SH-SY5Y (cell line): ENCODE data around the gene SYCP3.

Experiments used
- GATA2 ChIP-seq: IDR thresholded peaks from 2 replicates; pipeline ENCODE4 v1.6.1; 2011; ENCODE audit warnings: mild to moderate bottlenecking, low read depth, low read length
- GATA3 ChIP-seq: IDR thresholded peaks from 2 replicates; pipeline ENCODE4 v1.6.1; 2011; ENCODE audit warnings: low read depth, mild to moderate bottlenecking, low read length, moderate library complexity

SYCP3 gene

GRCh38 chr12:101680647-101681046 lies 58.6 kb downstream of the SYCP3 start:
- TF ChIP-seq GATA2: no peak
- no peak for TF ChIP-seq GATA3

GRCh38 chr12:101680240-101680639 lies 59.0 kb downstream of the SYCP3 start:
- no peak for TF ChIP-seq GATA3
